HCT116 (cell line): Measurements from ENCODE around the gene RIN1.

ENCODE experiments used
- POLR2A ChIP-seq: IDR thresholded peaks from 2 replicates; pipeline ENCODE4 v1.7.0; 2011; ENCODE audit warnings: borderline replicate concordance; ENCODE audit not compliant: insufficient read depth, insufficient read length; ENCODE audit errors: extremely low read depth
- POLR2AphosphoS5 ChIP-seq: IDR thresholded peaks from 2 replicates; pipeline ENCODE4 v1.6.1; 2011; ENCODE audit warnings: mild to moderate bottlenecking, low read depth, low read length, moderate library complexity

GRCh38 chr11:66333896-66334604, 2.2 kb downstream of the RIN1 start:
- TF ChIP-seq POLR2AphosphoS5: no peak
- TF ChIP-seq POLR2A: no peak
